H9 (cell line): ENCODE measurements around the gene KIF16B. TPM values are rescaled to one million over a fixed set of nuclear protein-coding genes. Genes with fewer than 3 reads are reported as not detected.
A peak's percentile ranks its signal among the peaks of the same experiment; 100 is the strongest.

Experiments
- DNase-seq: peaks from one replicate; pipeline ENCODE4 v3.0.0-alpha.2; 2017
- H2AFZ ChIP-seq: one replicate; pipeline ENCODE4 v1.6.1; 2013; ENCODE audit warnings: mild to moderate bottlenecking, low read length, control low read depth, moderate library complexity
- H2AK5ac ChIP-seq: 2 replicates; pipeline ENCODE4 v1.6.1; 2013; ENCODE audit warnings: low read length, control low read depth, mixed read lengths; ENCODE audit not compliant: insufficient read length
- H2BK120ac ChIP-seq: one replicate; pipeline ENCODE4 v1.6.1; 2013; ENCODE audit warnings: low read depth, mild to moderate bottlenecking, low read length, control low read depth, inconsistent platforms; ENCODE audit not compliant: poor library complexity, severe bottlenecking
- H2BK12ac ChIP-seq: 2 replicates; pipeline ENCODE4 v1.6.1; 2013; ENCODE audit warnings: low read length, control low read depth, mixed read lengths, low read depth; ENCODE audit not compliant: insufficient read length
- H2BK15ac ChIP-seq: 2 replicates; pipeline ENCODE4 v1.6.1; 2013; ENCODE audit warnings: low read depth, low read length, control low read depth
- H2BK20ac ChIP-seq: one replicate; pipeline ENCODE4 v1.6.1; 2013; ENCODE audit warnings: low read depth, mild to moderate bottlenecking, low read length, control low read depth, inconsistent platforms; ENCODE audit not compliant: poor library complexity, severe bottlenecking
- H2BK5ac ChIP-seq: 2 replicates; pipeline ENCODE4 v1.6.1; 2013; ENCODE audit warnings: low read length, control low read depth, mixed read lengths; ENCODE audit not compliant: insufficient read length
- H3K14ac ChIP-seq: 2 replicates; pipeline ENCODE4 v1.6.1; 2013; ENCODE audit warnings: low read length, control low read depth; ENCODE audit not compliant: insufficient read depth
- H3K18ac ChIP-seq: 2 replicates; pipeline ENCODE4 v1.6.1; 2013; ENCODE audit warnings: low read depth, mild to moderate bottlenecking, mixed read lengths, low read length, control low read depth; ENCODE audit not compliant: insufficient read length
- H3K23ac ChIP-seq: 2 replicates; pipeline ENCODE4 v1.6.1; 2013; ENCODE audit warnings: low read length, control low read depth, mixed read lengths, low read depth; ENCODE audit not compliant: insufficient read length
- H3K23me2 ChIP-seq: 2 replicates; pipeline ENCODE4 v1.6.1; 2013; ENCODE audit warnings: low read depth, mild to moderate bottlenecking, mixed read lengths, low read length, control low read depth; ENCODE audit not compliant: insufficient read length, poor library complexity, severe bottlenecking
- H3K27ac ChIP-seq: 2 replicates; pipeline ENCODE4 v1.5.1; 2013; ENCODE audit warnings: low read length, control low read depth, mixed read lengths, low read depth; ENCODE audit not compliant: insufficient read length
- H3K27me3 ChIP-seq: 2 replicates; pipeline ENCODE4 v1.6.1; 2013; ENCODE audit warnings: low read length, control low read depth, inconsistent platforms; ENCODE audit not compliant: insufficient read depth
- H3K4ac ChIP-seq: 2 replicates; pipeline ENCODE4 v1.6.1; 2013; ENCODE audit warnings: low read depth, mild to moderate bottlenecking, control low read depth, inconsistent platforms, low read length, moderate library complexity
- H3K4me1 ChIP-seq: 2 replicates; pipeline ENCODE4 v1.6.1; 2013; ENCODE audit warnings: low read length, control low read depth, inconsistent platforms; ENCODE audit not compliant: insufficient read depth
- H3K4me2 ChIP-seq: 2 replicates; pipeline ENCODE4 v1.6.1; 2013; ENCODE audit warnings: low read length, control low read depth, mixed read lengths; ENCODE audit not compliant: insufficient read length, insufficient read depth
- H3K56ac ChIP-seq: 2 replicates; pipeline ENCODE4 v1.6.1; 2013; ENCODE audit warnings: low read depth, mild to moderate bottlenecking, mixed read lengths, low read length, control low read depth; ENCODE audit not compliant: insufficient read length
- H3K79me1 ChIP-seq: 2 replicates; pipeline ENCODE4 v1.6.1; 2013; ENCODE audit warnings: low read depth, mild to moderate bottlenecking, moderate library complexity, low read length, control low read depth, inconsistent platforms; ENCODE audit not compliant: insufficient read depth, poor library complexity, severe bottlenecking
- H3K79me2 ChIP-seq: 2 replicates; pipeline ENCODE4 v1.6.1; 2013; ENCODE audit warnings: low read length, control low read depth, inconsistent platforms; ENCODE audit not compliant: insufficient read depth
- H3K9ac ChIP-seq: 2 replicates; pipeline ENCODE4 v1.6.1; 2013; ENCODE audit warnings: low read length, control low read depth, mixed read lengths; ENCODE audit not compliant: insufficient read length; ENCODE audit errors: extremely low read depth
- H3K9me3 ChIP-seq: one replicate; pipeline ENCODE4 v1.6.1; 2013; ENCODE audit warnings: low read depth, low read length, inconsistent platforms; ENCODE audit not compliant: control insufficient read depth
- H3T11ph ChIP-seq: one replicate; pipeline ENCODE4 v1.6.1; 2013; ENCODE audit warnings: mild to moderate bottlenecking, low read length, control low read depth, inconsistent platforms
- H4K20me1 ChIP-seq: one replicate; pipeline ENCODE4 v1.6.1; 2013; ENCODE audit not compliant: control insufficient read depth, insufficient read length, insufficient read depth
- H4K5ac ChIP-seq: 2 replicates; pipeline ENCODE4 v1.6.1; 2013; ENCODE audit warnings: low read depth, mild to moderate bottlenecking, mixed read lengths, low read length, control low read depth; ENCODE audit not compliant: insufficient read length
- H4K8ac ChIP-seq: replicated peaks from 2 replicates; pipeline ENCODE4 v1.6.1; 2013; ENCODE audit warnings: low read length, control low read depth, mixed read lengths, low read depth; ENCODE audit not compliant: insufficient read length
- H4K91ac ChIP-seq: 2 replicates; pipeline ENCODE4 v1.6.1; 2013; ENCODE audit warnings: low read depth, mild to moderate bottlenecking, moderate library complexity, mixed read lengths, low read length, control low read depth; ENCODE audit not compliant: insufficient read length
- H3K27ac Mint-ChIP-seq, 3 experiments: 2 replicates in 2 of 3; 3 replicates in 1 of 3; pipeline ENCODE4 v1.8.0; 2020 to 2021; ENCODE audit warnings: mixed read lengths in 3 of 3, mild to moderate bottlenecking in 1 of 3, moderate library complexity in 1 of 3
- H3K27me3 Mint-ChIP-seq: 2 replicates; pipeline ENCODE4 v1.8.0; 2021; ENCODE audit warnings: low read depth, mild to moderate bottlenecking, moderate library complexity, mixed read lengths
- H3K36me3 Mint-ChIP-seq, 3 experiments: 2 replicates in 2 of 3; 3 replicates in 1 of 3; pipeline ENCODE4 v1.8.0; 2020 to 2021; ENCODE audit warnings: low read depth in 3 of 3, mixed read lengths in 3 of 3; ENCODE audit not compliant: insufficient read depth in 1 of 3
- H3K4me1 Mint-ChIP-seq, 2 experiments: 2 replicates each; pipeline ENCODE4 v1.8.0; 2020; ENCODE audit warnings: mixed read lengths in 2 of 2
- H3K4me3 Mint-ChIP-seq, 2 experiments: 2 replicates in 1 of 2; 3 replicates in 1 of 2; pipeline ENCODE4 v1.8.0; 2020 to 2021; ENCODE audit warnings: mild to moderate bottlenecking in 2 of 2, mixed read lengths in 2 of 2, moderate library complexity in 1 of 2
- H3K9me3 Mint-ChIP-seq, 2 experiments: 2 replicates in 1 of 2; 3 replicates in 1 of 2; pipeline ENCODE4 v1.8.0; 2020; ENCODE audit warnings: mild to moderate bottlenecking in 2 of 2, mixed read lengths in 2 of 2, moderate library complexity in 1 of 2
- CTCF ChIP-seq: fragments of 200-600 bp; sonication (generic); conservative IDR thresholded peaks from 3 replicates; pipeline ENCODE4 v1.8.0; 2021; ENCODE audit warnings: antibody characterized with exemption, mild to moderate bottlenecking
- WGBS: extraction: QIAGEN DNeasy Blood & Tissue Kit; methylation state at CpG from one replicate; pipeline ENCODE4 v1.1.7; 2013; ENCODE audit warnings: missing lambda C conversion rate, low lambda C conversion rate, mixed read lengths; ENCODE audit not compliant: insufficient read length; ENCODE audit errors: extremely low coverage; 5-methylcytosine and 5-hydroxymethylcytosine counted together
- total RNA-seq: library from RNA; stranded (reverse); gene quantifications from 2 replicates; pipeline ENCODE4 v1.2.1, GENCODE V29; 2021

KIF16B gene
- total RNA-seq, 1 experiment from 2014 or later, result 7.4 TPM

DNA sequence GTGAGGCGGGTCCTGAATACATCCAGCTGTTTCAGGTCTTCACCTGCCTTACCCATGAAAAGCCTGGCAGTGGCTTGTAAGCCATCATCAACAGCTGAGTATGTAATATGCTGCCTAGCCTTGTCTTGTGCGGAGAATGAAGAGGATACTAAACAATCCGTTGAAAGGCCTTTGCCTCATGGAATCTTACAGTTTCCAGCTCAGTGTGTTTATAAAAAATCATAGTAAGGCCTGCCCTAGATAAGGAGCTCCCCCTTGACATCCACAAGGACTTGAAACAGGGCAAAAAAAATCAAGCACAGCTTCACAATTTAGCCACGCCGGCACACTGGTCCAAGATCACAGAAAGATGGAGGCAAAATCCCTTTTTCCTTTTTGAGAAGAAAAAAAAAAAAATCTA, 115.7 kb downstream of the KIF16B start:
- no peaks in the 10 kb centered on the region for H3K27me3 ChIP-seq
- no peak overlapping the region for H2AK5ac ChIP-seq
- Mint-ChIP-seq H3K4me1 (no peaks in the 10 kb centered on the region; a peak in 1 of 4 replicates), H3K27me3 (no peaks in the 10 kb centered on the region), H3K9me3 (peaks cover 0 to 3% of the 10 kb centered on the region in 2 experiments; a peak in 1 of 5 replicates), H3K27ac (0 out of 7 replicates have a peak overlapping the region, but pooled peaks of 1 of the 3 experiments have one; percentile 75), H3K36me3 (peaks cover 0 to 3% (median 0%) of the 10 kb centered on the region in 3 experiments; a peak in 2 of 7 replicates), H3K4me3 (no peak overlapping the region)
- no peak overlapping the region for H3K4me2 ChIP-seq
- H3K9ac ChIP-seq, result no peak overlapping the region
- H3K79me1 ChIP-seq, result no peaks in the 10 kb centered on the region
- no peaks in the 10 kb centered on the region for H3K23me2 ChIP-seq
- no peaks in the 10 kb centered on the region for H3K9me3 ChIP-seq
- no peak overlapping the region for H4K91ac ChIP-seq
- H2BK5ac ChIP-seq, result no peak overlapping the region
- no peak overlapping the region for H2BK20ac ChIP-seq
- WGBS, result no CpG with 5 or more reads among the region's 5 CpGs
- no peak overlapping the region for H2BK15ac ChIP-seq
- H3T11ph ChIP-seq, result no peak overlapping the region
- no peak overlapping the region for H3K23ac ChIP-seq
- H2AFZ ChIP-seq, result no peak overlapping the region
- no peak overlapping the region for H3K14ac ChIP-seq
- no peak overlapping the region for H4K8ac ChIP-seq
- no peak overlapping the region for H3K56ac ChIP-seq
- H3K79me2 ChIP-seq, result no peaks in the 10 kb centered on the region
- H4K5ac ChIP-seq, result no peak overlapping the region
- TF ChIP-seq CTCF, result no peak
- no peaks in the 10 kb centered on the region for H4K20me1 ChIP-seq
- H3K18ac ChIP-seq, result no peak overlapping the region
- H3K4me1 ChIP-seq, result no peaks in the 10 kb centered on the region
- no peak overlapping the region for H3K27ac ChIP-seq
- no peak for DNase-seq
- no peak overlapping the region for H2BK120ac ChIP-seq
- no peak overlapping the region for H3K4ac ChIP-seq
- no peak overlapping the region for H2BK12ac ChIP-seq
